HG03097 (cell line): ENCODE results near the gene YIF1B.

Source experiments
- ATAC-seq: cut with Tn5 transposase; IDR thresholded peaks from one replicate; pipeline ENCODE4 v1.9.1; 2021; ENCODE audit not compliant: unreplicated experiment, low FRiP score

YIF1B gene

GRCh38 chr19:38306236-38306635 is 9.5 kb downstream of the YIF1B start:
- ATAC-seq = no peak

DNA sequence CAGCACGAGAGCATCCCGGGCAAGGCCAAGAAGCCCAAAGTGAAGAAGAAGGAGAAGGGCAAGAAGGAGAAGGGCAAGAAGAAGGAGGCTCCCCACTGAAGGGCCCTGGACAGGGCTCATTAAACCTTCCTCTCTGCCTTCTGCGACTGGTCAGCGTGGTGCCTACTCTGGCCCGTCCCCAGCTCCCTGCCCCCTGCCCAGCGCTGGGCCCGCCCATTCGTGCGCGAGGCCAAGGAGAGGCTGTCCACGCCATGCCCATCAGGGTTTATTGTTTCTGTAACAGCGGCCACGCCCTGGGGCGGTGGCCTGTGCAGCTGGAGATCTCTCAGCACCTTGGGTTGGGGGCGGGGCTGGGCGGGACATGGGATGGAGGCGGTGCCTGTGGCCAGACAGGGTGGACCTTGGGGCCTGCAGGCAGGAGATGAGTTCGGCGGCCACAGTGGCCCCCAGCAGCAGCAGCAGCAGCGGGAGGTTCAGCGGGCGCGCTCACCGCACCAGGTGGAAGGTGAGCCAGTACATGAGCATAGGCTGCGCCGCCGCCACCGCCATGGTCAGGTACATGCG is 10.8 kb downstream of the YIF1B start:
- no peak for ATAC-seq

DNA sequence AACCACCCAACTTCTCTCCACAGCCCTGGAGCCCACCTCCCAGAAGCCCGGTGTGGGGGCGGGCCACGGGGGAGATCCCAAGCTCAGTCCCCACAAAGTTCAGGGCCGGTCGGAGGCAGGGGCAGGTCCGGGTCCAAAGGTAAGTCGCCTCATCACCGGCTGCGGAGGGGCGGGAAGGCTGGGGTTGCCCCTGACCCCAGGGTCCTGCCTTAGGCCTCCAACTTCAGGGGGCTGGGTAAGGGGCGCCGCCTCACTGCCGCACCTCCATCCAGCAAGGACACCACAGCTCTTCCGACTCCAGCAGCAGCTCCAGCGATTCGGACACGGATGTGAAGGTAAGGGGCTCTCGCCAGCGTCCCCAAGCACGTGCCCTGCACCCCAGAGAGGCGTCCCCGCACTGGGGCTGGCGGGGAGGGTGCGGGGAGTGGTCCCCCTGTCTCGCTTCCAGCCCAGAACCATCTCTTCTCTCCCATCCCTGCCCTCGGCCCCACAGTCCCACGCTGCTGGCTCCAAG is 11.3 kb downstream of the YIF1B start:
- ATAC-seq = no peak

DNA sequence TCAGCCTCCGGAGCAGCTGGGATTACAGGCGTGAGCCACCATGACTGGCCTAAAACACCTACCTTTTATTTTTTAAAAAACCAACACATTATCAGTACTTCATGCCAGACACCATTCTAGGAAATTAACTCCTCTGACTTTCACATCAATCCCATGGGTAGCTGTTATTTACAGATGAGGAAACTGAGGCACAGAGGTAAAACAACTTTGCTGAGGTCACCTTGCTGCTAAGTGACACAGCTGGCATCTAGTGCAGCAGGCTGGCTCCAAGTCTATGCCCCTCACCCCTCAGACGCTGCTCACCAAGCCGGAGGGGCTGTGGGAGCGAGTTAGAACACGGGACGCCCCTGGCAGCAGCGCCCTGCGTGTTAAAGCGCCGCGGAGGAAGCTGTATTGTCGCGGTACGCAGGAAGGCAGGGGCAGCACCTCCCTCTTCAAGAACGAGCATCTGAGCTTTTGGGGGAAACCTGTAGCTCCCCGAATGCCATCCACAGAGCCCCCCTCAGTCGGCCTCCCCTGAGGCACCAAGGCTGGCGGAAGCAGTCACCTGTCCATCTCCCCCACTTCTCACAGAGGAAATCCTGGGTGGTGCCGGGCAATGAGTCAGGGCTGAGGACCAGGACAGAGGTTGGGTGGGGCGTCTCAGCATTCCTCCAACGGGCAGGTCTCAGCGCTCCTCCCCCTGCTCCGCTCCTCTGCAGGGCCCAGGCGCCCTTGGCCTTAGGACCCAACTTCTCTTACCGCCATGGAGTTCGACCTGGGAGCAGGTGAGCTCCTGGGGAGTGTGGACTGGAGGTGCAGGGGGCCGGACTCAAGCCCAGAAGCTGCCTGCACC is 12.0 kb downstream of the YIF1B start, which contains the start of gene C19orf33:
Gene C19orf33, plus strand, starts transcription at position 735 of the 835 bp plus-strand sequence. Its CDS starts 11 bp downstream, at position 746.
- no peak for ATAC-seq

DNA sequence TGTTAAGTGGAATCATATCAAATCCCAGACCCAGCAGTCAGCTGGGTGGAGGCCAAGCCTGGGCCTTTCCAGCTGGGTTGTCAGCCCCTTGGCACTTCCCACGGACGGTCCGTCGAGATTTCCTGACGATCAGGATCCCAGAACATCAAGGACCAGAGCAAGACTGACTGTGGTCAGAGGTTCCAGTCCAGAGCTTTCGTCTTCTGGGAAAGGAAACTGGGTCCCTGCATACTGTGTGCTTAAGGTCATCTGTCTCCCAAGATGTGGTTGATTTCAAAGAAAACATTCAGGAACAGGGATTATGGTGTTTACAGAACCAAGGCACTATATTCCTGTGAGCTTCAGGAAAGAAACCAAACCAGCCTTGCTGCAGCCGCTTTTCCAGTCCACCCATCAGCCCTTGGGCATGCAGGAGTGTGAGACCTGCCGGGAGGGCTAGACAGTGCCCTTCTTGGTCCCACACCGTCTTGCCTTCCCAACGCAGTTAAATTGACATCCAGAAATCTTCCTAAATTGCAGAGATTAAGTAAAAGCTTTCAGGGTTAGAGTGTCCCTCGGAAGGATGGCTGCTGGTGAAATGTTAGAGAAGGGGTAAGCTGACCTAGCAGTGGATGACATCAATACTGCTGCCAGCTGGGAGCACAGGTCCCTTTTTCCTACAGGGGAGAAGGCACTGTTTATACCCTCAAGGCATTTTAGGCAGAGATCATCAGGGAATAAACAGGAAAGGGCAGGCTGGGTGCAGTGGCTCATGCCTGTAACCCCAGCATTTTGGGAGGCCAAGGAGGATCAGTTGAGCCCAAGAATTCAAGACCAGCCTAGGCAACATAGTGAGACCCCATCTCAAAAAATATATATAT is 16.7 kb downstream of the YIF1B start:
- no peak for ATAC-seq

DNA sequence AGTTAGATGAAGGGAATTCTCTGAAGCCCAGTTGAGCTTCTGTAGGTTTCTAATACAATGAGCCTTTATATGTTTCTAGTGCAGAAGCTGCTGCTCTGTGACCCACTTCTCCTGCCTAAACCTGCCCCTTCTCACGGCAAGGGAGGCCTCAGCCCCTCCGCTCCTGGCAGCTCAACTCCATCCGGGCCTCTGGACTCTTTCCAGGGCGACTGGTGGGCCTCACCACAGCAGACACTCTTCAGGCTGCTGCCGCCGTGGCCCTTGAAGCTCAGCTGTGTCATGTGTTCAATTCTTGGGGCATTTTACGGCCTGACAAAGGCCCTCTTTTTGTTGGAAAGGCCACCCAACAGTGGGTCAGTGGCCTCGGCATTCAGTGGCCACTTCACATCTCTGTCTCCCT is 21.7 kb downstream of the YIF1B start:
- no peak for ATAC-seq

- ATAC-seq = no peak
Measured at GRCh38 chr19:38293281-38293680, 22.5 kb downstream of the YIF1B start.

DNA sequence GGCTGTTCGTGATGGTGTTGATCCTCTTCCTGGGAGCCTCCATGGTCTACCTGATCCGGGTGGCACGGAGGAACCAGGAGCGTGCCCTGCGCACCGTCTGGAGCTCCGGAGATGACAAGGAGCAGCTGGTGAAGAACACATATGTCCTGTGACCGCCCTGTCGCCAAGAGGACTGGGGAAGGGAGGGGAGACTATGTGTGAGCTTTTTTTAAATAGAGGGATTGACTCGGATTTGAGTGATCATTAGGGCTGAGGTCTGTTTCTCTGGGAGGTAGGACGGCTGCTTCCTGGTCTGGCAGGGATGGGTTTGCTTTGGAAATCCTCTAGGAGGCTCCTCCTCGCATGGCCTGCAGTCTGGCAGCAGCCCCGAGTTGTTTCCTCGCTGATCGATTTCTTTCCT is 23.9 kb downstream of the YIF1B start:
- ATAC-seq = no peak

DNA sequence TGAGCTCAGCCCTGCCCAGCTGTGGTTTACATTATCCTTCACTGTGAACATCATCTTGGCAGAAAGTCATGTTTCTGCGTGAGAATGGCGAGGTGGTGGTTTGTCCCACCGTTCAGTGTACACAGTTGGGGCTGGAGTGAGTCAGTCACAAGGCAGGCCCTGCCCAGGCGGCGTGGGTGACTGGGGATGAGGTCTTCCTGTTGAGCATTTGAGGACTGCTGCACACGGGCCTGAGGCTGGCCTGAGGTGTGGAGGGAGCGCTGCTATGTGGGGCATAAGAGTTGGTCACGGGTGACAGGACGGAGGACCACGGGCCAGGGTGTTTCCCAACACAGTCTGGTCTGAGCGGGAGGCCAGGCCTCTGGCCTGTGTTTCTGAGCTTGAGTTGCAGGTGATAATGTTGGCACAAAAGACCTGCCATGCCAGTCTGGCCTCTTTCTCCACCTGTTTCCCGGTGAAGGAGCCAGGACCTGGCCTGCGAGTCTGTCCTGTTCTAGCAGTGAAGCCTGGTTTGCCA is 25.1 kb downstream of the YIF1B start:
- no peak for ATAC-seq

DNA sequence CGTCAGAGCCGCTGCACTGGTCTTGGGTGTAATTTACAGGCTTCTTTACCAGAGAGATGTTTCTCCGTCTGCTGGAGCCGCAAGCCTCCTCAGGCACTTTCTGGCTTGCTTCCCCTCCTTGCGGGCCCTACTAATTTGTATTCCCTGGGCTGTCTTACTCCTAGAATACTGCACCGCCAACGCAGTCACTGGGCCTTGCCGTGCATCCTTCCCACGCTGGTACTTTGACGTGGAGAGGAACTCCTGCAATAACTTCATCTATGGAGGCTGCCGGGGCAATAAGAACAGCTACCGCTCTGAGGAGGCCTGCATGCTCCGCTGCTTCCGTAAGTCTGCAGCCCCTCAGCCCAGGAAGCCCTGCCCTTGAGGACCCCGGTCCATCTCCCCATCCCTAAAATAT is 25.8 kb downstream of the YIF1B start:
- ATAC-seq = no peak

- no peak for ATAC-seq
Measured at GRCh38 chr19:38288123-38288855, 27.5 kb downstream of the YIF1B start.

DNA sequence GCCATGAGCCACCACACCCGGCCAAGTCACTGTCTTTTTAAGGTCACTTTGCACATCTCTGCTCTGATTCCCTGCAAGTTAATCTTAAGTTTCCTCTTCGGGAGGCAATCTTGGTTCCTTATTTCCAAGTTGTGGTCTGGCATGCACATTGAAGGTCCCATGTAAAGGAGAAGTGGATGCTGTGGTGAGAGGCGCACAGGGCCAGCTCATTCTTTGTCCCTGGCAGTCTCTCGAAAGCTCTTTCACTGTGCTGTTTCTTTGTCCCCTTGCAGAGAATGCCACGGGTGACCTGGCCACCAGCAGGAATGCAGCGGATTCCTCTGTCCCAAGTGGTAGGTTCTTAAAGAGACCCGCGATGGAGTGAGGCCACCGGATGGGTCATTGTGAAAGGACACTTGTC is 28.1 kb downstream of the YIF1B start:
- no peak for ATAC-seq

GRCh38 chr19:38285567-38285966 is 30.2 kb downstream of the YIF1B start:
- ATAC-seq = no peak

- ATAC-seq = no peak
Measured at GRCh38 chr19:38284422-38284821, 31.3 kb downstream of the YIF1B start.

DNA sequence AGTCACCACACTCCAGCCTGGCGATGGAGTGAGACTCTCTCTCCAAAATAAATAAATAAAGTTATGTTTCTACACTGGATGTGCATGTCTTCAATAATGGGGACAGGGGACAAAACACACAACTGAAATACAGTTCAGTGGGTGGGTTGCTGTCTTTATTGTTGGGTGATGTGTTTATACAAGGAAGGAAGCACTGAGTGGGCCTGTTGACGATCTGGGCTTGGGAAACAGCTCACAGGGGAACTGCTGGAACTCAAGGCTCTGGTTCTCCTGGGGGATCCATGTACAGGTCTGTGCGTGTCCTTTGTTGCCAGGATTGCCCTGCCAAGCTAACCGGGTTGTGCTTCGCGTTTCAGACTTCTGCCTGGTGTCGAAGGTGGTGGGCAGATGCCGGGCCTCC is 32.5 kb downstream of the YIF1B start:
- ATAC-seq = no peak

DNA sequence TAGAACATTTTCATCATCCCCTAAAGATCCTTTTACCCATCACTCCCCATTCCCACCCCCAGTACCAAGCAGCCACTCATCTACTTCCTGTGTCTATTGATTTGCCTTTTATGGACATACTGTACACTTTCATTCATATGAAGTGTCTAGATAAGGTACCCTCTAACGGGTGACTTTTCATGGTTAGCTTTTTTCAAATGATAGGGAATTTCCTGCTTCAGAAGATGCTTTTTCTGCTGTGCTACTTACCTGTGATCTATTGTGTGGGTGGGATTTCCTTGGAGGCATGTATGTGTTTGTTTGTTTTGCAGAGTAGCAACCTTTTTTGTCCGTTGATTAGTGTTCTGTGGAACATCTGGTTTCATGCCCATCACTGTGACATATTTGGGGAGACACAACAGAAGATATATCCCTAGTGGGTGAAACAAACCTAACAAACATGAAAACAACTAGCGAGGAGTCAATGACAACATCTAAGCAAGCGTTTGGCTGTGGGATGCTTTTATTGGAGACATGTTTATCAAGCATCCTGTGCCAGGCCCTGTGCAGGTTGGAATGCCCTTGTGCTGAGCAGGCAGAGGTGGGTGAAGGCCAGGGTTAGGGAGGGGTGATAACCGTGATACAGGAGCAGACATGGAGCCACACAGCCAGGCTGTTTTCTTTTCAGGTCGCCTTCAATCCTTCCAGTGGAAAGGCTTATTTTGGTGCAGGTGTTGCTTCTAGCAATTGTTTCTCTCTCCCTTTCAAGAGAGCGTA is 33.8 kb downstream of the YIF1B start:
- no peak for ATAC-seq

- ATAC-seq = no peak
Measured at GRCh38 chr19:38280030-38280921, 35.5 kb downstream of the YIF1B start.

DNA sequence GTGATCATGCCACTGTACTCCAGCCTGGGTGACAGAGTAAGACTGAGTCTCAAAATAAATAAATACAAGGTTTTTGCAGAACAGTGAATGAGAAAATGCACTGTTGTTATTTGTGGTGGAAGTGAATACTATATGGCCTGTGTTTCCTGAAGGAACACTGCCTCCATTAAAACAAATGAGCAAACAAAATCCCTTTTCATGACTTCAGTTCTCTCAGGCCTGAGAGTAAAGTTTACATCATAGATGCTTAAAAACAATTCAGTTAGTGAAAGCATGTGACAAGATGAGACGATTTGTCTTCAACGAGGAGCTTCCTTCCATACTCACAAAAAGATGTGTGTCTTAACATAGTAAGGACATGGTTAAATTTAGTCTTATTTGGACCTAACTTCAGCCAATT is 37.0 kb downstream of the YIF1B start:
- no peak for ATAC-seq
